GM12891 (cell line): ENCODE results near the gene PRX.

Source experiments
- PAX5 ChIP-seq: IDR thresholded peaks from 2 replicates; pipeline ENCODE4 v1.6.1; 2011; ENCODE audit warnings: low read length, moderate library complexity, mild to moderate bottlenecking; ENCODE audit not compliant: insufficient read depth, severe bottlenecking
- POLR2A ChIP-seq: IDR thresholded peaks from 2 replicates; pipeline ENCODE4 v1.6.1; 2011; ENCODE audit warnings: low read depth, low read length, control low read depth
- POLR2AphosphoS5 ChIP-seq: IDR thresholded peaks from 2 replicates; pipeline ENCODE4 v1.6.1; 2011; ENCODE audit warnings: low read depth, low read length, control low read depth
- SPI1 ChIP-seq: IDR thresholded peaks from 2 replicates; pipeline ENCODE4 v1.6.1; 2011; ENCODE audit warnings: low read depth, low read length, control low read depth
- TAF1 ChIP-seq: IDR thresholded peaks from 2 replicates; pipeline ENCODE4 v1.6.1; 2011; ENCODE audit warnings: low read depth, low read length, control low read depth

- TF ChIP-seq POLR2A (no peak), POLR2AphosphoS5 (no peak), TAF1 (no peak), SPI1 (no peak), PAX5 (no peak)
Measured at GRCh38 chr19:40417643-40417981, 4.4 kb upstream of the PRX start.
